H1 (cell line): ENCODE measurements around the gene PANX1. TPM values are rescaled to one million over a fixed set of nuclear protein-coding genes. Genes with fewer than 3 reads are reported as not detected.
A peak's percentile ranks its signal among the peaks of the same experiment; 100 is the strongest.

Source experiments
- CTCF ChIA-PET: fragments of 300-600 bp; sonication (Branson Sonifier 250); formaldehyde crosslinking; loops from one replicate; lab custom pipeline; 2021; ENCODE audit not compliant: partially characterized antibody; lab: Charles Lee
- POLR2A ChIA-PET: fragments of 300-600 bp; sonication (Branson Sonifier 250); formaldehyde crosslinking; loops from one replicate; lab custom pipeline; 2021; ENCODE audit warnings: inconsistent platforms; ENCODE audit not compliant: partially characterized antibody; lab: Charles Lee
- DNase-seq, 2 experiments: peaks; one replicate each; pipeline versions ENCODE4 v3.0.0 to v3.0.0-alpha.2; 2010 to 2022; ENCODE audit warnings: low spot score in 2 of 2, low read depth in 1 of 2, mixed read lengths in 1 of 2
- FAIRE-seq: peaks from 2 replicates; lab custom pipeline; 2011; peaks lifted over from hg19 to GRCh38; lab: Jason Lieb, UNC
- H2AFZ ChIP-seq: 2 replicates; pipeline ENCODE4 v1.8.1; 2012; ENCODE audit warnings: low read length, inconsistent platforms
- H2AK5ac ChIP-seq: 2 replicates; pipeline ENCODE4 v1.6.1; 2013; ENCODE audit warnings: low read depth, low read length
- H2BK120ac ChIP-seq: replicated peaks from 2 replicates; pipeline ENCODE3; 2013; ENCODE audit warnings: low read depth, low read length, inconsistent platforms
- H2BK12ac ChIP-seq: 2 replicates; pipeline ENCODE4 v1.6.1; 2013; ENCODE audit warnings: low read depth, low read length
- H2BK15ac ChIP-seq: 2 replicates; pipeline ENCODE4 v1.6.1; 2013; ENCODE audit warnings: low read length
- H2BK20ac ChIP-seq: 2 replicates; pipeline ENCODE4 v1.6.1; 2013; ENCODE audit warnings: low read length
- H2BK5ac ChIP-seq: 2 replicates; pipeline ENCODE4 v1.6.1; 2013; ENCODE audit warnings: low read depth, low read length
- H3K14ac ChIP-seq: 2 replicates; pipeline ENCODE4 v1.6.1; 2013; ENCODE audit warnings: inconsistent platforms; ENCODE audit not compliant: insufficient read length
- H3K18ac ChIP-seq: 2 replicates; pipeline ENCODE4 v1.6.1; 2013; ENCODE audit warnings: low read length; ENCODE audit errors: extremely low read depth
- H3K23ac ChIP-seq: 2 replicates; pipeline ENCODE4 v1.6.1; 2013; ENCODE audit warnings: inconsistent platforms; ENCODE audit not compliant: insufficient read length
- H3K23me2 ChIP-seq: 2 replicates; pipeline ENCODE4 v1.6.1; 2013; ENCODE audit warnings: low read depth, low read length
- H3K27ac ChIP-seq: 2 replicates; pipeline ENCODE4 v1.6.1; 2011; ENCODE audit warnings: low read depth, low read length, inconsistent platforms
- H3K27me3 ChIP-seq, 4 experiments: replicated peaks in 1 of 4; 1 replicate in 1 of 4; 2 replicates in 3 of 4; pipeline versions ENCODE4 v1.6.1 to v1.8.1; 2011 to 2013; ENCODE audit warnings: low read length in 3 of 4, mild to moderate bottlenecking in 3 of 4, inconsistent platforms in 2 of 4, mixed read lengths in 2 of 4, moderate library complexity in 1 of 4; ENCODE audit not compliant: control insufficient read depth in 3 of 4, insufficient read depth in 3 of 4; ENCODE audit errors: extremely low read depth in 1 of 4
- H3K36me3 ChIP-seq, 4 experiments: 2 replicates each; pipeline versions ENCODE4 v1.6.1 to v1.8.1; 2011 to 2013; ENCODE audit warnings: mild to moderate bottlenecking in 4 of 4, low read length in 3 of 4, moderate library complexity in 2 of 4, control low read depth in 1 of 4, inconsistent platforms in 1 of 4; ENCODE audit not compliant: insufficient read depth in 4 of 4, control insufficient read depth in 2 of 4
- H3K4ac ChIP-seq: replicated peaks from 2 replicates; pipeline ENCODE3; 2013; ENCODE audit warnings: low read length, low read depth, mixed read lengths, inconsistent platforms; ENCODE audit not compliant: insufficient read length
- H3K4me1 ChIP-seq, 4 experiments: replicated peaks in 1 of 4; 1 replicate in 1 of 4; 2 replicates in 3 of 4; pipeline versions ENCODE4 v1.6.1 to v1.8.1; 2011 to 2013; ENCODE audit warnings: low read length in 3 of 4, inconsistent platforms in 2 of 4, mixed read lengths in 1 of 4; ENCODE audit not compliant: insufficient read depth in 4 of 4, control insufficient read depth in 3 of 4
- H3K4me2 ChIP-seq, 2 experiments: 2 replicates each; pipeline versions ENCODE4 v1.6.1 to v1.8.1; 2011 to 2013; ENCODE audit warnings: low read depth in 2 of 2, low read length in 2 of 2, control low read depth in 1 of 2, inconsistent platforms in 1 of 2, mild to moderate bottlenecking in 1 of 2; ENCODE audit not compliant: insufficient read depth in 1 of 2
- H3K4me3 ChIP-seq, 4 experiments: fragments of 200-600, 300-600 bp in 1 of 4; sonication (generic), shearing (Covaris generic), sonication (Bioruptor Twin) in 1 of 4; 2 replicates each; pipeline versions ENCODE4 v1.5.1 to v1.8.1; 2011 to 2016; ENCODE audit warnings: low read length in 4 of 4, low read depth in 3 of 4, control low read depth in 2 of 4, inconsistent platforms in 2 of 4, mild to moderate bottlenecking in 2 of 4, mixed read lengths in 1 of 4, moderate library complexity in 1 of 4; ENCODE audit not compliant: insufficient read depth in 2 of 4; ENCODE audit errors: extremely low read depth in 1 of 4
- H3K56ac ChIP-seq: replicated peaks from 2 replicates; pipeline ENCODE3; 2013; ENCODE audit warnings: low read depth, mild to moderate bottlenecking, mixed read lengths, low read length, inconsistent platforms; ENCODE audit not compliant: insufficient read length
- H3K79me1 ChIP-seq: 2 replicates; pipeline ENCODE4 v1.6.1; 2013; ENCODE audit warnings: low read depth, low read length, control low read depth
- H3K79me2 ChIP-seq, 2 experiments: 2 replicates each; pipeline versions ENCODE4 v1.6.1 to v1.8.1; 2012 to 2013; ENCODE audit warnings: low read length in 2 of 2, mild to moderate bottlenecking in 2 of 2, inconsistent platforms in 1 of 2; ENCODE audit not compliant: insufficient read depth in 2 of 2, control insufficient read depth in 1 of 2
- H3K9ac ChIP-seq, 4 experiments: replicated peaks in 1 of 4; 1 replicate in 1 of 4; 2 replicates in 3 of 4; pipeline versions ENCODE4 v1.6.1 to v1.8.1; 2011 to 2013; ENCODE audit warnings: low read depth in 3 of 4, low read length in 3 of 4, control low read depth in 2 of 4, mild to moderate bottlenecking in 2 of 4, moderate library complexity in 2 of 4, inconsistent platforms in 1 of 4; ENCODE audit errors: extremely low read depth in 1 of 4
- H3K9me3 ChIP-seq, 2 experiments: 2 replicates each; pipeline versions ENCODE4 v1.6.1 to v1.8.1; 2012 to 2013; ENCODE audit warnings: mild to moderate bottlenecking in 2 of 2, moderate library complexity in 2 of 2, control low read depth in 1 of 2, inconsistent platforms in 1 of 2, low read depth in 1 of 2, low read length in 1 of 2, mixed read lengths in 1 of 2; ENCODE audit not compliant: insufficient read depth in 2 of 2
- H4K20me1 ChIP-seq, 2 experiments: replicated peaks in 1 of 2; 2 replicates each; pipeline versions ENCODE3 to v1.8.1; 2011 to 2013; ENCODE audit warnings: inconsistent platforms in 2 of 2, low read length in 2 of 2, mild to moderate bottlenecking in 1 of 2; ENCODE audit not compliant: insufficient read depth in 2 of 2, control insufficient read depth in 1 of 2
- H4K5ac ChIP-seq: 2 replicates; pipeline ENCODE4 v1.6.1; 2013; ENCODE audit warnings: low read length, low read depth, mixed read lengths, inconsistent platforms; ENCODE audit not compliant: insufficient read length
- H4K8ac ChIP-seq: 2 replicates; pipeline ENCODE4 v1.8.0; 2013; ENCODE audit warnings: mild to moderate bottlenecking, moderate library complexity, low read length, inconsistent platforms; ENCODE audit not compliant: insufficient read depth; ENCODE audit errors: extremely low read depth
- H4K91ac ChIP-seq: replicated peaks from 2 replicates; pipeline ENCODE3; 2013; ENCODE audit warnings: low read length, mixed read lengths, inconsistent platforms; ENCODE audit not compliant: insufficient read length
- BCL11A ChIP-seq, 2 experiments: IDR thresholded peaks; one replicate each; pipeline ENCODE4 v1.6.1; 2011; ENCODE audit warnings: low read depth in 2 of 2, low read length in 2 of 2, mild to moderate bottlenecking in 2 of 2
- FOSL1 ChIP-seq: IDR thresholded peaks from 2 replicates; pipeline ENCODE4 v1.6.1; 2011; ENCODE audit warnings: mild to moderate bottlenecking, low read depth, low read length, moderate library complexity; ENCODE audit not compliant: insufficient read depth
- JUN ChIP-seq: IDR thresholded peaks from 2 replicates; pipeline ENCODE4 v1.6.1; 2011; ENCODE audit warnings: low read depth, mild to moderate bottlenecking, improper control_type of control experiment, low read length
- JUND ChIP-seq: IDR thresholded peaks from 2 replicates; pipeline ENCODE4 v1.6.1; 2011; ENCODE audit warnings: mild to moderate bottlenecking, improper control_type of control experiment, low read length
- POLR2AphosphoS5 ChIP-seq: IDR thresholded peaks from 2 replicates; pipeline ENCODE4 v1.6.1; 2011; ENCODE audit warnings: low read depth, low read length
- POU5F1 ChIP-seq: IDR thresholded peaks from 2 replicates; pipeline ENCODE4 v1.6.1; 2011; ENCODE audit warnings: low read depth, mild to moderate bottlenecking, low read length, moderate library complexity
- RNF2 ChIP-seq: fragments of 200-900, 300-1000 bp; sonication (generic); IDR thresholded peaks from 2 replicates; pipeline ENCODE4 v1.7.1; 2016; ENCODE audit warnings: borderline replicate concordance, low read depth, mild to moderate bottlenecking, antibody characterized with exemption, low read length; ENCODE audit not compliant: poor library complexity, severe bottlenecking; ENCODE audit errors: missing control alignments
- SIN3A ChIP-seq, 2 experiments: IDR thresholded peaks in 1 of 2; conservative IDR thresholded peaks in 1 of 2; 2 replicates each; pipeline ENCODE4 v1.6.1; 2011 to 2012; ENCODE audit warnings: low read length in 2 of 2, improper control_type of control experiment in 1 of 2, low read depth in 1 of 2, mild to moderate bottlenecking in 1 of 2
- TBP ChIP-seq: IDR thresholded peaks from 2 replicates; pipeline ENCODE4 v1.6.1; 2011; ENCODE audit warnings: low read depth, low read length, improper control_type of control experiment
- WGBS, 2 experiments: shearing (Covaris generic) in 1 of 2; methylation state at CpG; one replicate each; pipeline versions ENCODE4 v1.1.6 to v1.1.7; 2013 to 2015; ENCODE audit warnings: low lambda C conversion rate in 2 of 2, mixed read lengths in 2 of 2, inconsistent platforms in 1 of 2, low coverage in 1 of 2, missing lambda C conversion rate in 1 of 2; ENCODE audit not compliant: insufficient replicate concordance in 2 of 2, insufficient coverage in 1 of 2, insufficient read length in 1 of 2; ENCODE audit errors: extremely low coverage in 1 of 2, missing lambda C conversion rate in 1 of 2; 5-methylcytosine and 5-hydroxymethylcytosine counted together
- polyA plus RNA-seq, 7 experiments: library from polyadenylated mRNA; depleted of rRNA in 3 of 7; stranded (reverse) in 5 of 7; unstranded in 2 of 7; fragments of >200 nt in 5 of 7; fragments of 200-250 nt in 2 of 7; gene quantifications; 1 replicate in 5 of 7; 2 replicates in 1 of 7; 4 replicates in 1 of 7; pipeline versions ENCODE4 v1.2.1 to v1.2.3, GENCODE V29; 2011 to 2013; ENCODE audit warnings: missing spikeins in 2 of 7, mixed read lengths in 2 of 7
- total RNA-seq: library from RNA; stranded (reverse); fragmentation: NEBNext Ultra II Directional; extraction: Animal tissue kit (Norgen Biotek cat#: 25700); gene quantifications from 2 replicates; pipeline ENCODE4 v1.2.1, GENCODE V29; 2021
- TF ChIP-seq, protein P1 (sequence below): IDR thresholded peaks from 2 replicates; pipeline ENCODE4 v1.6.1; 2011; ENCODE audit warnings: low read length, improper control_type of control experiment

PANX1 gene
- total and polyA plus RNA-seq, 2 of the 8 experiments (the other 6 are each of a cell fraction or from before 2014, with no cell fraction given): 15.9 to 35.2 TPM

DNA sequence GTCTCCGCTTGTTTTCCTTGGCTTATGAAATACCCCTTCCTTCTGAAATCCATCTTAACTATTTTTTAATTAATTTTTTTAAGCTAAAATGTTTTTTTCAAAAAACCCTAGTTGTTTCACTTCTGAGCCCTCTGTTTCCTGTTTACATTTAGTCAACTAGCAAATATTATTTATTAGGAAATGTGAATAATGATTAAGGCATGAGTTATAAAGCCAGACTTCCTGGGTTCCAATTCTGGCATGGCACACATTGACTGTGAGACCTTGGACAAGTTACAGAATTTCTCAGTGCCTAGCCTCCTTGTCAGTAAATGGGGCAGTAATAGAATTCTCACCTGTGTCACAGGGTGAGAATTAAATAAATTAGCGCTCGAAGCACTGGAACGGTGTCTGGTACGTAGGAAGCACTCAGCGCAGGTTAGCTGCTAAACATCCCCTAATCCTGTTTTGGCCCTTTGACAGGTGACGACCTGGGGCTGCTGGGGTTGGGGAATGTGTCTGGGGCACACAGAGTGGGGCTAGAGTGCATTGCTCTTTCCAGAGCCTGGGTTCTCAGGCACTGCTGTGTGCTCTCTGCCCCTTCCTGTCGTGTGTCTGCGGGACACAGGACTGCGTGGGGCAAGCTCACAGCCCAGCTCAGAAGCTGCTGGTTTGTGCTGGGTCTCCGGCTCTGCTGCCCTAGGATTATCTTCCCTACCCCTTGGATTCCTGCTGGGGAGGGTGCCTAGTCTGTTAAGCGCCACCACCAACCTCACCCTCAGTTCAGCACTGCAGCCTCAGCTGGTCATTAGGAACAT lies 13.1 kb downstream of the PANX1 start:
- H2AFZ ChIP-seq: no peak overlapping the region
- H2BK5ac ChIP-seq: no peak overlapping the region
- no peak overlapping the region for H3K4ac ChIP-seq
- FAIRE-seq: no peak
- POLR2A ChIA-PET: interaction anchor here (0.9 to 1.4 kb wide), 3 partner anchors 12 to 14 kb away, joined by 3 to 4 read pairs (median 3); partner anchors contain the start of gene PANX1
- peaks cover 33 to 37% of the 10 kb centered on the region in 2 experiments for H4K20me1 ChIP-seq
- H2AK5ac ChIP-seq: no peak overlapping the region
- H2BK20ac ChIP-seq: no peak overlapping the region
- no peak overlapping the region for H4K5ac ChIP-seq
- H3K27ac ChIP-seq: no peak overlapping the region
- H3K14ac ChIP-seq: no peak overlapping the region
- no peak overlapping the region for H3K23ac ChIP-seq
- CTCF ChIA-PET: interaction anchor here (1.1 to 2.3 kb wide), 7 partner anchors 9 to 246 kb away, joined by 3 to 10 read pairs (median 4); no protein-coding TSS in a partner anchor
- no peak overlapping the region for H4K8ac ChIP-seq
- H3K23me2 ChIP-seq: no peaks in the 10 kb centered on the region
- no peaks in the 10 kb centered on the region for H3K27me3 ChIP-seq
- H3K9me3 ChIP-seq: no peaks in the 10 kb centered on the region
- H3K36me3 ChIP-seq: peaks cover 0 to 3% (median 0%) of the 10 kb centered on the region in 4 experiments; a peak in 1 of 8 replicates
- peak overlapping the region; percentile 63; the same call in 1 of the 2 replicates for H2BK12ac ChIP-seq
- no peak overlapping the region for H4K91ac ChIP-seq
- H3K4me3 ChIP-seq: no peak overlapping the region
- no peak overlapping the region for H2BK15ac ChIP-seq
- H3K18ac ChIP-seq: no peak overlapping the region
- H3K79me2 ChIP-seq: peaks cover 42 to 99% of the 10 kb centered on the region in 2 experiments
- H3K79me1 ChIP-seq: peaks cover 20% of the 10 kb centered on the region
- H3K56ac ChIP-seq: no peak overlapping the region
- H3K9ac ChIP-seq: peak overlapping the region in 1 of 4 experiments; percentile 37; a peak in 1 of 7 replicates
- 83% methylated on average over 12 of the region's 12 CpGs; no CpG with 5 or more reads in 1 of the 2 experiments for WGBS, 2 experiments
- no peak for DNase-seq
- H3K4me2 ChIP-seq: peak overlapping the region in 1 of 2 experiments; percentile 25; a peak in 1 of 4 replicates
- H2BK120ac ChIP-seq: no peak overlapping the region
- H3K4me1 ChIP-seq: peaks cover 2 to 30% (median 21%) of the 10 kb centered on the region in 4 experiments
- TF ChIP-seq POLR2AphosphoS5 (no peak; the same call in 1 of the 2 replicates), JUND (no peak), BCL11A (IDR thresholded peaks at IDR 0.05; ENCODE audit: low read depth in 2 of 2, low read length in 2 of 2) (no peak), SIN3A (conservative IDR thresholded peaks at IDR 0.05 in 1 of 2, IDR thresholded peaks at IDR 0.05 in 1 of 2; ENCODE audit: low read depth in 1 of 2, low read length in 2 of 2) (no peak), POU5F1 (no peak), FOSL1 (no peak), TBP (no peak), JUN (no peak), RNF2 (no peak)
- TF ChIP-seq, protein P1, sequence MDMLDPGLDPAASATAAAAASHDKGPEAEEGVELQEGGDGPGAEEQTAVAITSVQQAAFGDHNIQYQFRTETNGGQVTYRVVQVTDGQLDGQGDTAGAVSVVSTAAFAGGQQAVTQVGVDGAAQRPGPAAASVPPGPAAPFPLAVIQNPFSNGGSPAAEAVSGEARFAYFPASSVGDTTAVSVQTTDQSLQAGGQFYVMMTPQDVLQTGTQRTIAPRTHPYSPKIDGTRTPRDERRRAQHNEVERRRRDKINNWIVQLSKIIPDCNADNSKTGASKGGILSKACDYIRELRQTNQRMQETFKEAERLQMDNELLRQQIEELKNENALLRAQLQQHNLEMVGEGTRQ: no peak
